Stimulated activated CD8-positive, alpha-beta memory T cell treated with anti-CD3 and anti-CD28 coated beads, Interleukin-15, amount 100 ng/mL, for 24 hours (primary cell): ENCODE measurements around the gene PEAK3.

Experiments used
- DNase-seq: peaks from one replicate; pipeline ENCODE4 v3.0.0-alpha.2; 2020; ENCODE audit warnings: low read depth

Gene PEAK3

GRCh38 chr19:2249880-2250765 is 31.9 kb downstream of the PEAK3 start:
- no peak for DNase-seq

GRCh38 chr19:2249010-2249866 is 32.7 kb downstream of the PEAK3 start, which contains the start of gene AMH:
TSS of gene AMH (plus strand) at chr19:2249323. CDS start at chr19:2249333, 10 bp downstream.
- no peak for DNase-seq

- no peak for DNase-seq
Measured at GRCh38 chr19:2248136-2249009, 33.6 kb downstream of the PEAK3 start.

GRCh38 chr19:2247433-2248101 is 34.4 kb downstream of the PEAK3 start:
- DNase-seq, result no peak

GRCh38 chr19:2246801-2247361 is 35.1 kb downstream of the PEAK3 start:
- DNase-seq, result no peak

GRCh38 chr19:2246014-2246620 is 35.9 kb downstream of the PEAK3 start:
- DNase-seq, result no peak

- DNase-seq, result no peak
Measured at GRCh38 chr19:2245273-2245672, 36.7 kb downstream of the PEAK3 start.

GRCh38 chr19:2244486-2244885 is 37.5 kb downstream of the PEAK3 start:
- DNase-seq, result no peak

GRCh38 chr19:2244125-2244411 is 37.9 kb downstream of the PEAK3 start:
- no peak for DNase-seq

GRCh38 chr19:2243274-2244124 is 38.5 kb downstream of the PEAK3 start:
- DNase-seq, result no peak

- DNase-seq, result no peak
Measured at GRCh38 chr19:2242816-2243215, 39.2 kb downstream of the PEAK3 start.

- DNase-seq, result no peak
Measured at GRCh38 chr19:2242092-2242537, 39.9 kb downstream of the PEAK3 start.

- no peak for DNase-seq
Measured at GRCh38 chr19:2240881-2241760, 40.9 kb downstream of the PEAK3 start.

- DNase-seq, result no peak
Measured at GRCh38 chr19:2239771-2240770, 41.9 kb downstream of the PEAK3 start.

- no peak for DNase-seq
Measured at GRCh38 chr19:2239173-2239572, 42.8 kb downstream of the PEAK3 start.

- DNase-seq, result no peak
Measured at GRCh38 chr19:2237869-2238153, 44.2 kb downstream of the PEAK3 start.

GRCh38 chr19:2237051-2237868 is 44.7 kb downstream of the PEAK3 start:
- DNase-seq, result no peak
